Measurements from ENCODE around the gene NOP14. TPM values are rescaled to one million over a fixed set of nuclear protein-coding genes. Genes with fewer than 3 reads are reported as not detected.

NOP14 gene
- total RNA-seq, 3 donors from 2014 or later, result 21.2 to 33.1 (median 23.4) TPM

- Histone ChIP-seq H3K27ac (no peak overlapping the region), H3K4me3 (no peak overlapping the region), H3K36me3 (peaks cover 5% of the 10 kb centered on the region), H3K9me3 (no peaks in the 10 kb centered on the region), H3K4me1 (peaks cover 7% of the 10 kb centered on the region in 2 donors), H3K27me3 (no peaks in the 10 kb centered on the region)
- intact Hi-C loops (cut with DNase I; ENCODE audit: low total_unique reads), result no loop called here
- peak in 1 of 2 donors; percentile 49 for DNase-seq (ENCODE audit: low spot score in 2 of 2)
- TF ChIP-seq POLR2A (IDR thresholded peaks at IDR 0.05), result no peak
- TF ChIP-seq CTCF (IDR thresholded peaks at IDR 0.05), result no peak
- no peak for TF ChIP-seq POLR2AphosphoS5 (IDR thresholded peaks at IDR 0.05)
These were observed 37.0 kb downstream of the NOP14 start for GRCh38 chr4:2925931-2926860.

- TF ChIP-seq CTCF (IDR thresholded peaks at IDR 0.05) (no peak), POLR2AphosphoS5 (IDR thresholded peaks at IDR 0.05) (no peak), POLR2A (IDR thresholded peaks at IDR 0.05) (no peak)
- Histone ChIP-seq H3K36me3 (peaks cover 5% of the 10 kb centered on the region), H3K4me1 (peaks cover 4% of the 10 kb centered on the region in 2 donors), H3K9me3 (no peaks in the 10 kb centered on the region), H3K27me3 (no peaks in the 10 kb centered on the region), H3K27ac (peak overlapping the region in 1 of 2 donors; percentile 23), H3K4me3 (no peak overlapping the region)
- intact Hi-C loops (cut with DNase I; ENCODE audit: low total_unique reads), result no loop called here
- DNase-seq (ENCODE audit: low spot score in 2 of 2), result peak in 1 of 2 donors; percentile 5
These were observed 37.7 kb downstream of the NOP14 start for GRCh38 chr4:2925496-2925895.

DNA sequence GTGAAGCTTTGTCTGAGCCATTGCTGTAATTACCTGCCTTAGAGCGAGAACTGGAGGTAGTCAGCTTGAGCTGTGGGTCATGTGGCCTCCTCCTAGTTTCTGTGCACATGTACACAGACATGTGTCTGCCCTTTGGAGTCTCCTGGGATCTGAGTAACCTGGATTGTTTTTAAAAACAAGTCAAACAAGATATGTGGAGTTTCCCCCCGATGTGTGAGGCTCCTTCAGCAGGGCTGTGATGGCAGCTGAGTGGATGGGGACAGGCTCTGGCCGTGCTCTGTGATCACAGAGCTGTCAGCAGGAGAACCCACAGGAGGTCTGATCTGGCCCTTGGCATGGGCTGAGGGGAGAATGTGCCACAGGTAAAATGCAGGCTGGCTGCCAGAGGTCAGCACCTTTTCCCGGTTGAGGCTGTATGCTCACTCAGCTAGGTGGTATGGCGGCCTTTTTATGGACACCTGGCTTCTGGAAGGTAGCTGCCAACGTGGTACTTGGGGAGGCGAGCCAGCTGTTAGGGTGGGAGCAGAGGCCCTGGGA is 38.4 kb downstream of the NOP14 start:
- TF ChIP-seq POLR2A (IDR thresholded peaks at IDR 0.05) (no peak), CTCF (IDR thresholded peaks at IDR 0.05) (no peak), POLR2AphosphoS5 (IDR thresholded peaks at IDR 0.05) (no peak)
- DNase-seq (ENCODE audit: low spot score in 2 of 2), result peak in 1 of 2 donors; percentile 49
- H3K27me3 ChIP-seq, result no peaks in the 10 kb centered on the region
- H3K27ac ChIP-seq, result peak overlapping the region; percentile 23 to 54
- no peak overlapping the region for H3K4me3 ChIP-seq
- intact Hi-C loops (cut with DNase I; ENCODE audit: low total_unique reads), result no loop called here
- peaks cover 0 to 4% of the 10 kb centered on the region in 2 donors for H3K4me1 ChIP-seq
- no peaks in the 10 kb centered on the region for H3K9me3 ChIP-seq
- peaks cover 5% of the 10 kb centered on the region for H3K36me3 ChIP-seq

GRCh38 chr4:2924286-2924685 is 38.9 kb downstream of the NOP14 start:
- Histone ChIP-seq H3K27me3 (no peaks in the 10 kb centered on the region), H3K9me3 (no peaks in the 10 kb centered on the region), H3K36me3 (peaks cover 5% of the 10 kb centered on the region), H3K4me1 (peaks cover 0 to 4% of the 10 kb centered on the region in 2 donors), H3K27ac (peak overlapping the region; percentile 23 to 54), H3K4me3 (no peak overlapping the region)
- no peak for TF ChIP-seq CTCF (IDR thresholded peaks at IDR 0.05)
- intact Hi-C loops (cut with DNase I; ENCODE audit: low total_unique reads), result no loop called here
- peak in 1 of 2 donors; percentile 19 for DNase-seq (ENCODE audit: low spot score in 2 of 2)

DNA sequence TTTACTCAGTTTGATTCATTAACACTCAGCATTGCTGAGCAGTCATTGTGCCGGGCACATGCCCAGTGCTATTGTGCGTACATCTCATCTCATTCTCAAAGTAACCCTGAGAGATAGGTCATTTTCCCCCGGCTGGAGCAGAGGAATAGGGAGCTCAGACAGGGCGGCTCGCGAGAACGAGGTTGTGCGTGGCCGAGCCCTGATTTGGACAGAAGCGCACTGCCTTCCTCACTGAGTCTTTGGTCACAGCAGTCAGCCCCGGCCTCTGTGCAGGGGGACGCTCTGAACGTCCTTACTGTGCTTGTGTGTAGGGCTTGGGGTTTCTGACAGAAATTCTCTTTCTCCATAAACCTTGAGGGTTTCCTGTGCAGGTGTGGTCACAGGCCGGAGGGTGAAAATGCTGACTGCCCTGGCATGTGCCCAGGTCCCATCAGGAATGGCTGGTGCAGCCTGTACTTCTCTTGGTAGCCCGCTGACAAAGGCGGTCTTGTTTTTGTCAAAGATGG is 39.5 kb downstream of the NOP14 start:
- peak overlapping the region in 1 of 2 donors; percentile 23 for H3K27ac ChIP-seq
- peak in 1 of 2 donors; percentile 50 for DNase-seq (ENCODE audit: low spot score in 2 of 2)
- intact Hi-C loops (cut with DNase I; ENCODE audit: low total_unique reads), result no loop called here
- H3K9me3 ChIP-seq, result no peaks in the 10 kb centered on the region
- H3K4me3 ChIP-seq, result no peak overlapping the region
- peaks cover 5% of the 10 kb centered on the region for H3K36me3 ChIP-seq
- H3K27me3 ChIP-seq, result no peaks in the 10 kb centered on the region
- H3K4me1 ChIP-seq, result peaks cover 0 to 4% of the 10 kb centered on the region in 2 donors
- TF ChIP-seq CTCF (IDR thresholded peaks at IDR 0.05), result no peak
- no peak for TF ChIP-seq POLR2A (IDR thresholded peaks at IDR 0.05)
- TF ChIP-seq POLR2AphosphoS5 (IDR thresholded peaks at IDR 0.05), result no peak

Measured in breast epithelium (tissue), 4 donors.